Aorta (tissue), 5 donors: ENCODE data around the gene PTPN6. TPM values are rescaled to one million over a fixed set of nuclear protein-coding genes. Genes with fewer than 3 reads are reported as not detected.

Experiments used
- ATAC-seq: fragments of 200-7000 bp; cut with Tn5 transposase; one replicate; pipeline ENCODE4 v1.9.1; 2022; ENCODE audit warnings: moderate library complexity; ENCODE audit not compliant: low FRiP score
- DNase-seq, 2 donors: peaks; one replicate each; pipeline ENCODE4 v3.0.0-alpha.2; 2020
- H3K27ac ChIP-seq, 2 donors: one replicate each; pipeline ENCODE4 v1.5.1; 2013; ENCODE audit warnings: low read length in 2 of 2, mild to moderate bottlenecking in 2 of 2, moderate library complexity in 2 of 2, control low read depth in 1 of 2, inconsistent platforms in 1 of 2, low read depth in 1 of 2
- H3K27me3 ChIP-seq, 2 donors: one replicate each; pipeline ENCODE4 v1.6.1; 2013; ENCODE audit warnings: control low read depth in 1 of 2, low read length in 1 of 2, mild to moderate bottlenecking in 1 of 2, moderate library complexity in 1 of 2; ENCODE audit not compliant: insufficient read depth in 2 of 2, control insufficient read depth in 1 of 2
- H3K36me3 ChIP-seq, 2 donors: one replicate each; pipeline ENCODE4 v1.6.1; 2013; ENCODE audit warnings: control low read depth in 1 of 2, low read length in 1 of 2, mild to moderate bottlenecking in 1 of 2; ENCODE audit not compliant: insufficient read depth in 2 of 2, control insufficient read depth in 1 of 2
- H3K4me1 ChIP-seq, 2 donors: one replicate each; pipeline ENCODE4 v1.6.1; 2013; ENCODE audit warnings: low read length in 2 of 2, control low read depth in 1 of 2, mild to moderate bottlenecking in 1 of 2, moderate library complexity in 1 of 2; ENCODE audit not compliant: insufficient read depth in 2 of 2, control insufficient read depth in 1 of 2
- H3K4me3 ChIP-seq, 2 donors: one replicate each; pipeline ENCODE4 v1.5.1; 2013; ENCODE audit warnings: low read length in 2 of 2, control low read depth in 1 of 2, mild to moderate bottlenecking in 1 of 2
- H3K9me3 ChIP-seq: one replicate; pipeline ENCODE4 v1.6.1; 2013; ENCODE audit warnings: mild to moderate bottlenecking, low read length; ENCODE audit not compliant: control insufficient read depth
- WGBS, 2 donors: extraction: QIAGEN DNeasy Blood & Tissue Kit; methylation state at CpG; one replicate each; pipeline ENCODE4 v1.1.7; 2013; 5-methylcytosine and 5-hydroxymethylcytosine counted together
- intact Hi-C, 2 donors: fragments of 100-400 bp; cut with DNase I; formaldehyde crosslinking; loops; one replicate each; pipeline versions ENCODE4 v1.14.2 to v1.15.0; 2022
- polyA plus RNA-seq, 2 donors: library from polyadenylated mRNA; stranded (reverse); fragments of 200-250 nt; gene quantifications; one replicate each; pipeline ENCODE4 v1.2.3, GENCODE V29; 2013
- total RNA-seq, 2 donors: library from RNA; stranded (reverse); fragmentation: NEBNext Ultra II Directional; extraction: Animal tissue kit (Norgen Biotek cat#: 25700); gene quantifications; one replicate each; pipeline ENCODE4 v1.2.1, GENCODE V29; 2021
- donor health status: healthy with polysubstance abuse.
- donor health status: Bipolar disorder and iron deficiency.
- donor health status: DM: no; HTN: no; CAD: no.
- donor health status: DM: no; HTN: no; CAD: no.
- donor health status: DM: yes; HTN: yes; CAD: no.

The PTPN6 gene
- total and polyA plus RNA-seq, 4 donors, result 10.1 to 42.3 (median 27.7) TPM

- no peak overlapping the region for H3K4me3 ChIP-seq
- no peak overlapping the region for H3K27ac ChIP-seq
- WGBS, 2 donors, result 84% methylated on average over 15 of the region's 15 CpGs
- H3K27me3 ChIP-seq, result peaks cover 0 to under 1% of the 10 kb centered on the region in 2 donors
- DNase-seq (peak; percentile 42 to 68), ATAC-seq (no peak)
- no peaks in the 10 kb centered on the region for H3K4me1 ChIP-seq
- H3K36me3 ChIP-seq, result no peaks in the 10 kb centered on the region
- intact Hi-C loops, result loop anchor here in 1 of 2 donors (5.0 kb wide), 1 partner anchor 163 kb away; no protein-coding TSS in a partner anchor
- H3K9me3 ChIP-seq, result no peaks in the 10 kb centered on the region
Measured at GRCh38 chr12:6948873-6949594, 2.1 kb upstream of the PTPN6 start.

- intact Hi-C loops, result no loop called here
- H3K36me3 ChIP-seq, result no peaks in the 10 kb centered on the region
- no peaks in the 10 kb centered on the region for H3K27me3 ChIP-seq
- WGBS, 2 donors, result 87 to 95% methylated on average over 1 of the region's 1 CpG
- no peak overlapping the region for H3K4me3 ChIP-seq
- no peaks in the 10 kb centered on the region for H3K4me1 ChIP-seq
- no peak for ATAC-seq
- no peaks in the 10 kb centered on the region for H3K9me3 ChIP-seq
- peak; percentile 4 to 42 for DNase-seq
- no peak overlapping the region for H3K27ac ChIP-seq
Measured at GRCh38 chr12:6950401-6950801, 755 bp upstream of the PTPN6 start.

GRCh38 chr12:6951551-6952120 lies 480 bp downstream of the PTPN6 start:
- Histone ChIP-seq H3K27me3 (no peaks in the 10 kb centered on the region), H3K4me1 (no peaks in the 10 kb centered on the region), H3K27ac (no peak overlapping the region), H3K9me3 (no peaks in the 10 kb centered on the region), H3K4me3 (no peak overlapping the region), H3K36me3 (no peaks in the 10 kb centered on the region)
- ATAC-seq (no peak), DNase-seq (peak; percentile 50 to 73)
- intact Hi-C loops, result no loop called here
- WGBS, 2 donors, result 86 to 87% methylated on average over 20 of the region's 20 CpGs

GRCh38 chr12:6952121-6952862 lies 1.1 kb downstream of the PTPN6 start:
- intact Hi-C loops, result no loop called here

GRCh38 chr12:6952863-6953441 lies 1.8 kb downstream of the PTPN6 start:
- no peak overlapping the region for H3K27ac ChIP-seq
- H3K4me3 ChIP-seq, result no peak overlapping the region
- H3K27me3 ChIP-seq, result no peaks in the 10 kb centered on the region
- no peak for ATAC-seq
- peak; percentile 43 to 66 for DNase-seq
- no peaks in the 10 kb centered on the region for H3K36me3 ChIP-seq
- intact Hi-C loops, result no loop called here
- 88 to 90% methylated on average over 15 of the region's 15 CpGs for WGBS, 2 donors
- H3K9me3 ChIP-seq, result no peaks in the 10 kb centered on the region
- no peaks in the 10 kb centered on the region for H3K4me1 ChIP-seq

More at GRCh38 chr12:6952121-6952862, 1.1 kb downstream of the PTPN6 start:
- H3K9me3 ChIP-seq, result no peaks in the 10 kb centered on the region
- no peak for ATAC-seq
- WGBS, 2 donors, result 76% methylated on average over 20 to 22 of the region's 22 CpGs
- no peak overlapping the region for H3K4me3 ChIP-seq
- no peaks in the 10 kb centered on the region for H3K36me3 ChIP-seq
- peak; percentile 46 to 71 for DNase-seq
- no peaks in the 10 kb centered on the region for H3K4me1 ChIP-seq
- H3K27ac ChIP-seq, result no peak overlapping the region
- no peaks in the 10 kb centered on the region for H3K27me3 ChIP-seq

GRCh38 chr12:6953442-6954315 lies 2.5 kb downstream of the PTPN6 start:
- Histone ChIP-seq H3K27ac (no peak overlapping the region), H3K27me3 (no peaks in the 10 kb centered on the region), H3K9me3 (no peaks in the 10 kb centered on the region), H3K4me1 (no peaks in the 10 kb centered on the region), H3K4me3 (no peak overlapping the region), H3K36me3 (no peaks in the 10 kb centered on the region)
- ATAC-seq, result peak; percentile 56
- DNase-seq, result peak; percentile 86 to 87
- 56 to 60% methylated on average over 22 to 24 of the region's 24 CpGs for whole genome bisulfite sequencing, 2 donors
- intact Hi-C loops, result no loop called here

- no peak for ATAC-seq
- WGBS, 2 donors, result 88 to 90% methylated on average over 21 of the region's 21 CpGs
- Histone ChIP-seq H3K27me3 (no peaks in the 10 kb centered on the region), H3K4me1 (no peaks in the 10 kb centered on the region), H3K36me3 (no peaks in the 10 kb centered on the region), H3K27ac (no peak overlapping the region), H3K9me3 (no peaks in the 10 kb centered on the region), H3K4me3 (no peak overlapping the region)
- DNase-seq, result peak in 1 of 2 donors; percentile 40
- intact Hi-C loops, result no loop called here
Measured at GRCh38 chr12:6954316-6955107, 3.4 kb downstream of the PTPN6 start.
